Erythroblast (primary cell): ENCODE data around the gene ZNF618.

ENCODE experiments used
- GATA1 ChIP-seq: IDR thresholded peaks from 2 replicates; pipeline ENCODE4 v1.6.1; 2011; ENCODE audit warnings: low read depth, mild to moderate bottlenecking, control low read depth, low read length, moderate library complexity
- POLR2A ChIP-seq: IDR thresholded peaks from 2 replicates; pipeline ENCODE4 v1.6.1; 2011; ENCODE audit warnings: mild to moderate bottlenecking, low read length

- TF ChIP-seq POLR2A (no peak), GATA1 (no peak)
These were observed 158.1 kb downstream of the ZNF618 start for GRCh38 chr9:114034196-114034595.
